A673 (cell line): ENCODE data around the gene TAX1BP1. TPM values are rescaled to one million over a fixed set of nuclear protein-coding genes. Genes with fewer than 3 reads are reported as not detected.

Experiments used
- BruUV-seq: library from RNA; stranded (reverse); fragments of 400-500 nt; replicated peaks from 2 replicates; lab custom pipeline; 2021; lab: Mats Ljungman, UMichigan
- CTCF ChIA-PET: fragments of 300-600 bp; sonication (Branson Sonifier 250); formaldehyde crosslinking; loops from one replicate; lab custom pipeline; 2022; ENCODE audit warnings: antibody characterized with exemption; lab: Charles Lee
- POLR2A ChIA-PET: fragments of 300-600 bp; sonication (Branson Sonifier 250); formaldehyde crosslinking; loops from one replicate; lab custom pipeline; 2022; ENCODE audit warnings: antibody characterized with exemption; ENCODE audit not compliant: low non-redundant PET; lab: Charles Lee
- DNase-seq: peaks from one replicate; pipeline ENCODE4 v3.0.0-alpha.2; 2015; ENCODE audit warnings: low spot score
- H3K27ac ChIP-seq: fragments of 200-600 bp; sonication (generic); 2 replicates; pipeline ENCODE4 v1.5.1; 2016; ENCODE audit warnings: mixed run types, low read depth, mild to moderate bottlenecking, mixed read lengths, antibody characterized with exemption, low read length; ENCODE audit not compliant: poor library complexity, severe bottlenecking
- H3K27me3 ChIP-seq: fragments of 200-600 bp; sonication (generic); replicated peaks from 2 replicates; pipeline ENCODE4 v1.6.1; 2017; ENCODE audit warnings: mixed run types, low read depth, mild to moderate bottlenecking, mixed read lengths, antibody characterized with exemption, low read length; ENCODE audit not compliant: insufficient read depth, poor library complexity
- H3K36me3 ChIP-seq: fragments of 200-600 bp; sonication (generic); 2 replicates; pipeline ENCODE4 v1.6.1; 2016; ENCODE audit warnings: mixed run types, mild to moderate bottlenecking, mixed read lengths, antibody characterized with exemption, low read length; ENCODE audit not compliant: insufficient read depth, poor library complexity, severe bottlenecking
- H3K4me1 ChIP-seq: fragments of 200-600 bp; sonication (generic); 2 replicates; pipeline ENCODE4 v1.6.1; 2017; ENCODE audit warnings: mixed run types, mild to moderate bottlenecking, mixed read lengths, antibody characterized with exemption, low read length; ENCODE audit not compliant: insufficient read depth, poor library complexity, severe bottlenecking
- H3K4me3 ChIP-seq: fragments of 200-600 bp; sonication (generic); 2 replicates; pipeline ENCODE4 v1.5.1; 2016; ENCODE audit warnings: low read depth, mixed run types, mild to moderate bottlenecking, mixed read lengths, low read length; ENCODE audit not compliant: poor library complexity, severe bottlenecking
- H3K9me3 ChIP-seq: fragments of 200-600 bp; sonication (generic); 2 replicates; pipeline ENCODE4 v1.6.1; 2016; ENCODE audit warnings: mixed run types, low read depth, mild to moderate bottlenecking, mixed read lengths, antibody characterized with exemption, low read length; ENCODE audit not compliant: poor library complexity, severe bottlenecking
- EZH2 ChIP-seq: fragments of 200-600 bp; sonication (generic); IDR thresholded peaks from 2 replicates; pipeline ENCODE4 v1.6.1; 2017; ENCODE audit warnings: borderline replicate concordance, low read depth, mild to moderate bottlenecking, mixed read lengths, antibody characterized with exemption, low read length; ENCODE audit not compliant: poor library complexity, severe bottlenecking
- intact Hi-C: fragments of 100-400 bp; cut with micrococcal nuclease; formaldehyde crosslinking; loops from one replicate; pipeline ENCODE4 v1.10.0; 2022; ENCODE audit not compliant: unreplicated experiment
- total RNA-seq: library from RNA; stranded (reverse); gene quantifications from 2 replicates; pipeline ENCODE4 v1.2.3, GENCODE V29; 2021
- TF ChIP-seq, protein P1 (sequence below): fragments of 300-800, 200-600 bp; sonication (generic); conservative IDR thresholded peaks from 2 replicates; pipeline ENCODE4 v1.5.1; 2017; ENCODE audit warnings: low read depth, mild to moderate bottlenecking, antibody characterized with exemption, low read length, moderate library complexity, mixed read lengths

Gene TAX1BP1
- total RNA-seq, 1 experiment from 2014 or later: 54.0 TPM

DNA sequence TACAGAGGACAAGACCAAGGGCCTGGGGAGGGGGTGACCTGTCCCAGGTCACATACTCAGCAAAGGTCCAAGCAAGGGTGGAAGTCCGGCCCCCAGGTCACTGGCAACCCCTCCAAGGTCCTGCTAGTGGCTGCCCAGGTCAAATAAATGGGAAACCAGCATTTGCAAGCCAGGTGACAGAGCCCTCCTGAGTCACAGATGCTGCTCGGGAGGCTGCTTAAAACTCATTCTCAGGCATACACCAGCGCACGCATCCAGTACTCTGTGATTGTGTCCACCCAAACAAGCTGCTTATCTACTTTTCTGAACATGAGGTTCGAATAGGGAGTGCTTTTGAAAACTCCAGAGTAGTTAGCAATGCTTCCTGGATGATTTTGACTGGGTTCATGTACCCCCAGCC, 130.6 kb downstream of the TAX1BP1 start:
- no peaks in the 10 kb centered on the region for H3K27me3 ChIP-seq
- POLR2A ChIA-PET: no interaction called here
- H3K27ac ChIP-seq: no peak overlapping the region
- no peak overlapping the region for H3K4me3 ChIP-seq
- TF ChIP-seq, protein P1, sequence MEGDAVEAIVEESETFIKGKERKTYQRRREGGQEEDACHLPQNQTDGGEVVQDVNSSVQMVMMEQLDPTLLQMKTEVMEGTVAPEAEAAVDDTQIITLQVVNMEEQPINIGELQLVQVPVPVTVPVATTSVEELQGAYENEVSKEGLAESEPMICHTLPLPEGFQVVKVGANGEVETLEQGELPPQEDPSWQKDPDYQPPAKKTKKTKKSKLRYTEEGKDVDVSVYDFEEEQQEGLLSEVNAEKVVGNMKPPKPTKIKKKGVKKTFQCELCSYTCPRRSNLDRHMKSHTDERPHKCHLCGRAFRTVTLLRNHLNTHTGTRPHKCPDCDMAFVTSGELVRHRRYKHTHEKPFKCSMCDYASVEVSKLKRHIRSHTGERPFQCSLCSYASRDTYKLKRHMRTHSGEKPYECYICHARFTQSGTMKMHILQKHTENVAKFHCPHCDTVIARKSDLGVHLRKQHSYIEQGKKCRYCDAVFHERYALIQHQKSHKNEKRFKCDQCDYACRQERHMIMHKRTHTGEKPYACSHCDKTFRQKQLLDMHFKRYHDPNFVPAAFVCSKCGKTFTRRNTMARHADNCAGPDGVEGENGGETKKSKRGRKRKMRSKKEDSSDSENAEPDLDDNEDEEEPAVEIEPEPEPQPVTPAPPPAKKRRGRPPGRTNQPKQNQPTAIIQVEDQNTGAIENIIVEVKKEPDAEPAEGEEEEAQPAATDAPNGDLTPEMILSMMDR: no peak
- TF ChIP-seq EZH2: no peak
- peaks cover 6% of the 10 kb centered on the region for H3K4me1 ChIP-seq
- no TSS peak for BruUV-seq
- intact Hi-C loops: no loop called here
- H3K9me3 ChIP-seq: no peaks in the 10 kb centered on the region
- CTCF ChIA-PET: no interaction called here
- no peaks in the 10 kb centered on the region for H3K36me3 ChIP-seq
- DNase-seq: no peak

DNA sequence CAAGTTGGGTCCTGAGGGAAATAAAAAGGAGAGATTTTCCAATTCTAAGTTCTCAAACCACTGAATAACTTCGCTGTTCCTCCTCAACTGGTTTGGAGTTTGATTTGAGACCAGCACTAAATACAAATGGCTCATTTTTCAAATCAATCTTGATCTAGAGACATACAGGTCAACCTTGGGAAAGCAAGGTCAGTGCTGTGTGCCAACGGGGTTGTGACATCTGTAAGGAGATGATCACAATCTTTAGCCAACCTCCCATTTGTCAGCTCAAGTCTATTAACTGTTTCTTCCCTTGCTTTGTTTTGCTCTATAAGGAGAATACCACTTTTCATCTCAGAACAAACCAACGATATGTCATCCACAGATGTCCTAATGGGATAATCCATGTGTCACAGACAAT, 131.1 kb downstream of the TAX1BP1 start:
- POLR2A ChIA-PET: no interaction called here
- Histone ChIP-seq H3K4me1 (peaks cover 6% of the 10 kb centered on the region), H3K36me3 (no peaks in the 10 kb centered on the region), H3K4me3 (no peak overlapping the region), H3K27ac (no peak overlapping the region), H3K9me3 (no peaks in the 10 kb centered on the region), H3K27me3 (no peaks in the 10 kb centered on the region)
- CTCF ChIA-PET: no interaction called here
- BruUV-seq: no TSS peak
- TF ChIP-seq EZH2: no peak
- TF ChIP-seq, protein P1: no peak
- intact Hi-C loops: no loop called here
- DNase-seq: no peak

DNA sequence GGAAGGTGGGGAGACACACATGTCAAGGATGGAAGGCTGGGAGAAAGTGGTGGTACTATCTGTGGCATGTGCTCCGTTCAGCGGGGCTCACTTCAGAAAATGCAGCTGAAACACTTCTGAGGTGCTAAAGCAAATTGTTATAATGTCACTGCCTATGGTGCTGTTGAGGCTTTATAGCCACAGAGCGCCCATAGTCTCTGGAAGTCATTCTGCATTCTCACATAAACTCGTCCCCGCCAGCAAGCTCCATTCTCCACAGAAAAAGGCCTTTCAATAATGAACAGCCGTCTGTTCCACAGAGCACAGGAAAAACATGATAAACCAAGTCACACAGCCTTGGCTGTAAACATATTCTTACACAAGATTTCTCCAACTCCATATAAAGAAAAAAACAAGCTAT, 131.9 kb downstream of the TAX1BP1 start:
- no TSS peak for BruUV-seq
- Histone ChIP-seq H3K36me3 (no peaks in the 10 kb centered on the region), H3K9me3 (no peaks in the 10 kb centered on the region), H3K27ac (no peak overlapping the region), H3K4me3 (no peak overlapping the region), H3K27me3 (no peaks in the 10 kb centered on the region), H3K4me1 (peaks cover 6% of the 10 kb centered on the region)
- CTCF ChIA-PET: no interaction called here
- DNase-seq: no peak
- TF ChIP-seq, protein P1: no peak
- no peak for TF ChIP-seq EZH2
- intact Hi-C loops: no loop called here
- POLR2A ChIA-PET: no interaction called here
